ENCODE results near the gene MGME1. TPM values are rescaled to one million over a fixed set of nuclear protein-coding genes. Genes with fewer than 3 reads are reported as not detected.

MGME1 gene
- total RNA-seq, 1 donor from 2014 or later = 20.3 TPM

DNA sequence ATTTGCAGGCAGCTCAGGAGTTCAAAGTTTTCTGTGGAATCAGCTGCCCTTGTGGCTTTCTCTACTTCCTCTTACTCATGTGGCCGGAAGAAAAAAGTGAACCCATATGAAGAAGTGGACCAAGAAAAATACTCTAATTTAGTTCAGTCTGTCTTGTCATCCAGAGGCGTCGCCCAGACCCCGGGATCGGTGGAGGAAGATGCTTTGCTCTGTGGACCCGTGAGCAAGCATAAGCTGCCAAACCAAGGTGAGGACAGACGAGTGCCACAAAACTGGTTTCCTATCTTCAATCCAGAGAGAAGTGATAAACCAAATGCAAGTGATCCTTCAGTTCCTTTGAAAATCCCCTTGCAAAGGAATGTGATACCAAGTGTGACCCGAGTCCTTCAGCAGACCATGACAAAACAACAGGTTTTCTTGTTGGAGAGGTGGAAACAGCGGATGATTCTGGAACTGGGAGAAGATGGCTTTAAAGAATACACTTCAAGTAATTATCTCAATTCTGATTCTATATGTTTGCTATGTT, 1.1 kb downstream of the MGME1 start:
- TF ChIP-seq CTCF (IDR thresholded peaks at IDR 0.05; ENCODE audit: unreplicated experiment) = no peak
- no peak for DNase-seq (ENCODE audit: low spot score, unreplicated experiment)
- Mint-ChIP-seq H3K27me3 (no peaks in the 10 kb centered on the region), H3K36me3 (ENCODE audit: insufficient read depth) (peaks cover 3% of the 10 kb centered on the region), H3K27ac (peak overlapping the region; percentile 99), H3K4me1 (ENCODE audit: low read depth) (peaks cover 58% of the 10 kb centered on the region), H3K9me3 (ENCODE audit: low read depth) (no peaks in the 10 kb centered on the region), H3K4me3 (ENCODE audit: low read depth) (peak overlapping the region; percentile 87)

- peak overlapping the region; percentile 63 for H3K27ac Mint-ChIP-seq
- H3K36me3 Mint-ChIP-seq (ENCODE audit: insufficient read depth) = peaks cover 9% of the 10 kb centered on the region
- H3K9me3 Mint-ChIP-seq (ENCODE audit: low read depth) = no peaks in the 10 kb centered on the region
- no peak for TF ChIP-seq CTCF (IDR thresholded peaks at IDR 0.05; ENCODE audit: unreplicated experiment)
- no peaks in the 10 kb centered on the region for H3K27me3 Mint-ChIP-seq
- H3K4me1 Mint-ChIP-seq (ENCODE audit: low read depth) = peaks cover 44% of the 10 kb centered on the region
- H3K4me3 Mint-ChIP-seq (ENCODE audit: low read depth) = peak overlapping the region; percentile 45
- no peak for DNase-seq (ENCODE audit: low spot score, unreplicated experiment)
Observed at GRCh38 chr20:17971300-17972013, 2.6 kb downstream of the MGME1 start.

GRCh38 chr20:17972121-17972520, 3.3 kb downstream of the MGME1 start:
- TF ChIP-seq CTCF (IDR thresholded peaks at IDR 0.05; ENCODE audit: unreplicated experiment) = no peak
- Mint-ChIP-seq H3K4me1 (ENCODE audit: low read depth) (peaks cover 37% of the 10 kb centered on the region), H3K9me3 (ENCODE audit: low read depth) (no peaks in the 10 kb centered on the region), H3K4me3 (ENCODE audit: low read depth) (peak overlapping the region; percentile 45), H3K27ac (peak overlapping the region; percentile 63), H3K27me3 (no peaks in the 10 kb centered on the region), H3K36me3 (ENCODE audit: insufficient read depth) (peaks cover 13% of the 10 kb centered on the region)
- DNase-seq (ENCODE audit: low spot score, unreplicated experiment) = no peak

GRCh38 chr20:17976305-17976704, 7.5 kb downstream of the MGME1 start:
- Mint-ChIP-seq H3K4me1 (ENCODE audit: low read depth) (peaks cover 16% of the 10 kb centered on the region), H3K27ac (no peak overlapping the region), H3K27me3 (no peaks in the 10 kb centered on the region), H3K4me3 (ENCODE audit: low read depth) (no peak overlapping the region), H3K36me3 (ENCODE audit: insufficient read depth) (peaks cover 18% of the 10 kb centered on the region), H3K9me3 (ENCODE audit: low read depth) (no peaks in the 10 kb centered on the region)
- TF ChIP-seq CTCF (IDR thresholded peaks at IDR 0.05; ENCODE audit: unreplicated experiment) = no peak
- no peak for DNase-seq (ENCODE audit: low spot score, unreplicated experiment)

GRCh38 chr20:17985388-17986018, 16.7 kb downstream of the MGME1 start:
- H3K27me3 Mint-ChIP-seq = no peaks in the 10 kb centered on the region
- H3K27ac Mint-ChIP-seq = no peak overlapping the region
- peaks cover 3% of the 10 kb centered on the region for H3K4me1 Mint-ChIP-seq (ENCODE audit: low read depth)
- no peaks in the 10 kb centered on the region for H3K9me3 Mint-ChIP-seq (ENCODE audit: low read depth)
- H3K4me3 Mint-ChIP-seq (ENCODE audit: low read depth) = no peak overlapping the region
- peaks cover 3% of the 10 kb centered on the region for H3K36me3 Mint-ChIP-seq (ENCODE audit: insufficient read depth)
- no peak for TF ChIP-seq CTCF (IDR thresholded peaks at IDR 0.05; ENCODE audit: unreplicated experiment)
- DNase-seq (ENCODE audit: low spot score, unreplicated experiment) = no peak

Data from progenitor cell of endocrine pancreas (in vitro differentiated cells).